GM18502 (cell line): Measurements from ENCODE around the gene HSBP1L1.
"Not testable (repeated sequence)": the region's sequence is repeated elsewhere in the genome, so short reads cannot be mapped to it uniquely, and the experiment has no call there.

ENCODE experiments used
- ATAC-seq: cut with Tn5 transposase; IDR thresholded peaks from one replicate; pipeline ENCODE4 v1.9.1; 2021; ENCODE audit warnings: mild to moderate bottlenecking; ENCODE audit not compliant: unreplicated experiment, poor library complexity

Gene HSBP1L1

DNA sequence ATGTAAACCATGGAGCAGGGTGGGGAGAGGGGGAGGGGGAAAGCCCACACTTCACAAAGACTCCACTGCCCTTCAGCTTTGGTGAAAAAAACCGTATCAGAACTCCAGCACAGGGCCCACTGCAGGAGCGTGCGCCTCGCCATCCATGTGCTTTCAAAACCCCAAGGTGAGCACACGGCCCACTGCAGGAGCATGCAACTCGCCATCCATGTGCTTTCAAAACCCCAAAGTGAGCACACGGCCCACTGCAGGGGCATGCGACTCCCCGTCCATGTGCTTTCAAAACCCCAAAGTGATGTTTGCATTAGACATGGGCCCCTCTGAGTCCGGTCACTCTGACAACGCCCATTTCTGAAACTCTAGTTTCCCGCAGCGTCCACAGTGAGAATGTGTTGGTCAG lies 16.1 kb downstream of the HSBP1L1 start:
- ATAC-seq, result no peak

DNA sequence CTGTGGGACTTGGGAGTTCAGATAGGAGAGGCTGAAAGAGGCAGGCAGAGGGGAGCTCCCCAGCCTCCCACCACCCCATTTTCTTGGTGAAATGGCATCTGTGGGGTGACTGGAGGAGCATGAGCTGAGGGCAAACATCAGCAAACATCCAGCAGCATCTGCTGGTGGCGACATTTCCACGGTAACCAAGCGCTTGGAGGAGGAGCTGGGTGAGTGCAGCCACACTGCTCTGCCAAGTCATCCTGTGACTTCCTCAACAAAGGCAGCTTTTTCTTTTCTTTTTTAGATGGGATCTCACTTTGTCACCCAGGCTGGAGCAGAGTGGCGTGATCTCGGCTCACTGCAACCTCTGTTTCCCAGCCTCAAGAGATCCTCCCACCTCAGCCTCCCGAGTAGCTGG lies 18.3 kb downstream of the HSBP1L1 start:
- ATAC-seq, result no peak

DNA sequence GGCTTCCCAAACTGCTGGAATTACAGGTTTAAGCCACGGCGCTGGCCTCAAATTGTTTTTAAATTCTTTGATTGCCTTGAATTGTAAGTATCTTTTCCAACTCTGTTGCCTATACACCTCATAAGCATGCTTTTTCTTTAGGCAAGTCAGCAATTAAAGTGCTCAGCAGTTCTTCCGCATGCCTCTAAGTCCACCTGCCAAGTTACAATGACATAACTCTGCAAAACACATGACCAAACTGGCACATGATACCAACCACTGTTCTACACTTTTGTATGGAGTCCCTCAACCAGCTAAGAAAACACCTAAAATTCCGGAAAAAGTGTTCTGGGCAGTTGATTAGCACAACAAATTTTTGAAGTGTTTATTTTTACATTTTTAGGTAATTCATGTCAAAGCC lies 18.8 kb downstream of the HSBP1L1 start:
- ATAC-seq, result no peak

DNA sequence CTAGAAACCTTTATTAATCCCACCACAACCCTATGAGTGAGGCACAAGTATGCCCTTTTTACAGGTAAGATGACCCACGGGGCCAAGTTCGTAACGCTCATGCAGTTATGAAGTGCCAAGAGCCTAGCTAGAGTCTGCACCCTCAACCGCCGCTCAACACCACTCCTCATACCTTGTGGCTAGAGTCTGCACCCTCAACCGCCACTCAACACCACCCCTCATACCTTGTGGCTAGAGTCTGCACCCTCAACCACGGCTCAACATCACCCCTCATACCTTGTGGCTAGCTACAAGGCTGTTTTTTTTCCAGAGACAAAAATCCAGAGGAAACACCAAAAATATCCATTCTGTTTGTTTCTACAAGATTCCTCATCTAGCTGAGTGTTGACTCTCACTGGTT lies 19.4 kb downstream of the HSBP1L1 start:
- no peak for ATAC-seq

DNA sequence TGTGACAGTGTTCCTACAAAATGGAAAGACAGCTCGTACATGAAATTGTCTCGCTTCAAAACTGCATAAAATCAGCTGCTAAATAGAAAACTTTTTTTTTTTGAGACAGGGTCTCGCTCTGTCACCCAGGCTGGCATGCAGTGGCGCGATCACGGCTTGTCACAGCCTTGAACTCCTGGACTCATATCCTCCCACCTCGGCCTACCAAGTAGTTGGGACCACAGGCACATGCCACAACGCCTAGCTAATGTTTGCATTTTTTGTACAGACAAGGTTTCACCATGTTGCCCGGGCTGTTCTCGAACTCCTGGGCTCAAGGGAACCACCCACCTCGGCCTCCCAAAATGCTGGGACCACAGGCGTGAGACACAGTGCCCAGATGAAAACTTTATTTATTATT lies 20.7 kb downstream of the HSBP1L1 start:
- ATAC-seq, result no peak

DNA sequence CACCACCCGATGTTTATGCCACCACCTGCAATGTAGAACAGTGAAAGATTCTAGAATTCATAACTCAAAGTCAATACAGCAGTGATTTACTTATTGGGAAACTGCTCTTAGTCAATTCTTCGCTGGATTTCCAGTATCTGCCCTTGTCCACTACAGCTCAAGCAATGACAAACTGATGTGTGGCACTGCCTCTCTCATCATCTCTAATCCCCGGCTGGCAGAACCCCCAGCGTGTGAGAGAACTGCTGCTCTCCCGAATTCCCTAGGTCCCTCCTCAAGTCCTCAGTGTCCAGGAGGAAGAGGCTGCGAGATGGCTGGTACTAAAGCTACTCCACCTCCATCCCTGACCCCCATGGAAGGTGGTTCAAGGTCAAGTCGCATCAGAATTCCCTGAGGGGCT lies 22.3 kb downstream of the HSBP1L1 start:
- no peak for ATAC-seq

GRCh38 chr18:79987566-79987965 lies 23.1 kb downstream of the HSBP1L1 start:
- ATAC-seq, result no peak

DNA sequence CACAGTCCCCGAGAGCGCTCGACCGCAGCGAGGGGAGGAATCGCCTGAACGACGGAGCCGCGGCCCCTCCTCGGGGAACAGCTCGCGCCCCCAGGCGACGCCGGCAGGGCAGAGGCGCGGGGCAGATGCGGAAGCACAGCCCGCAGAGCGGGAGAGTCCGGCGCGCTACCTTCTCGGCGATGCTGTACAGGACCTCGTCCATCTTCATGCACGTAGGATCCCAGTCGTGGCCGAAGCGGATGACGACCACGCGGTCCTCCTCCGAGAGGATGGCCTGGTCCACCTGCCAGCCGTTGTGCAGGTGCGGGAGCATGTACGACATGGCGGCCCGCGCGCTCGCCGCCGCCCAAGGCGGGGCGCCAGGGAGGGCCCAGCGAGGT lies 23.6 kb downstream of the HSBP1L1 start:
- ATAC-seq, result peak; percentile 68

DNA sequence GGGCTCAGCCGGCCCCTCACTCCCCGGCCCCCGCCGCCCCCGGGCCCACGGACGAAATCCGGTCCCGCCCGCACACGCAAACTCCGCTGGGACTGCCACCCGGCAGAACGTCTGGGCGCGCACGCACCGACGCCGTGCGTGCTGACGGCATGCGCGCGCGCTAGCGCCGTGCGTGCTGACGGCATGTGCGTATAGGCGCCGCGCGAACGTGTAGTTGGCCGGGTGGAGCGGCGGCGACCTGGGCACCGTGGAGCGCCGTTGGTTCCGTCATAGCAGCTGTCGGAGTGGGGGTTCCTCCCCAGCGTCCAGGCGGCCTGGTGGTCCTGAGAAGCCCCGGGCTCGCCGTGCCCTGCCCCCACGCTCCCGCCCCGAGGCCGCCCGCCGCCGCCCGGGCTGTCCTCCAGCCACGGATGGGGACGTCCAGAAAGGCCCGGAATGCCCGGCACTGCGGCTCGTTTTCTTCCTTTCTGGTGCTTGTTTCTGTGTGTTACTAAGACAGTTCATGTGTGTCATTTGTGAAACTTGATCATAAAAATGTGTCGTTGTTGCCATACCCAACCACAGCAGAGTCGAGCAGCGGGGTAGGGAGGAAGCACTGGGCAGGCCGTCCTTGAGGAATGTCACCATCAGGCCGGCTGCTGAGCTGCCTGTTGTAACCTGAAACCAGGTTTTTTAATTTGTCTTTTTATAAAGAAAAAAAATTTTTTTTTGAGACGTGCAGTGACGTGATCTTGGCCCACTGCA lies 24.2 kb downstream of the HSBP1L1 start, which contains the start of gene TXNL4A:
TSS of gene TXNL4A (minus strand) at position 113 of the 744 bp plus-strand sequence. CDS start 171 bp downstream, outside the sequence.
- peak; percentile 98 for ATAC-seq

- ATAC-seq, result no peak
These were observed 24.7 kb downstream of the HSBP1L1 start for GRCh38 chr18:79989195-79989497.

- no peak for ATAC-seq
These were observed 27.1 kb downstream of the HSBP1L1 start for GRCh38 chr18:79991494-79991893.

GRCh38 chr18:79999701-80000100 lies 35.3 kb downstream of the HSBP1L1 start:
- not testable (repeated sequence) for ATAC-seq

GRCh38 chr18:80000877-80001276 lies 36.4 kb downstream of the HSBP1L1 start:
- no peak for ATAC-seq

DNA sequence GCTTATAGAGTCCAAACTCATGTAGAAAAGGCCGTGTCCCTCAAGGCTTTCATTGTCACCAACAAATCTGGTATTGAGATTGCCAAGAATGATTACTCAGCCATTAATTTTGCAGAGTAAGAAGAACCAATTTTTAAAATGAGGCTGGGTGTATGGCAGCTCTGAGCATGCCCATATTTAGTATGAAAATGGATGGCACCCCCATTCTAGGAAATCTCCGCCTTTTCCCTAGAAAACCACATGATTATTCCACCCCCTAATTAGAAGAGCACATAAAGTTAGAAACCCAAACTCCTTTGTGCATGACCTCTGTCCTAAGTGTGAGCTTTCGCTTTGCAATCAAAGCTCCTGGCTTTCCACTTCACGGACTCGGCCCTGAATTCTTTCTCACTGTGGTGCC lies 38.0 kb downstream of the HSBP1L1 start:
- no peak for ATAC-seq

- no peak for ATAC-seq
These were observed 40.3 kb downstream of the HSBP1L1 start for GRCh38 chr18:80004600-80005342.

DNA sequence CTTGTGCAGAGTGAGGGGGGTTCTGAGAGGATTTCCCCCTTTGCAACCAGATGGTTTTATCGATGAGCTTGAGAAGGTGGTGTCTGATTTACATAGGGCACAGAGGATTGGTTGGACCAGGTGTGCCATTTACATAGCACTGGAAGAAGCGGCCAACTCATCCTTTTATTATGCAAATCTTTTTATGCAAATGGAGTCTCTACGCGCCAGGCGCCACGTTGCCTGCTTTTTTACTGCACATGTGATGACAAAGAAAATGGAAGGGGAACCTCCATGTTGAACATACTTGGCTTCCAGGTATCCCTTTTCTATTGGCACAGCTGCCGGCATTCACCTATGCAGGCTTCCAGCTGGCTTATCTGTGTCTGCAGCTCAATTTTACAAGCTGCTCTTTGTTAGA lies 42.3 kb downstream of the HSBP1L1 start:
- ATAC-seq, result no peak

- no peak for ATAC-seq
These were observed 45.5 kb downstream of the HSBP1L1 start for GRCh38 chr18:80009661-80010550.

DNA sequence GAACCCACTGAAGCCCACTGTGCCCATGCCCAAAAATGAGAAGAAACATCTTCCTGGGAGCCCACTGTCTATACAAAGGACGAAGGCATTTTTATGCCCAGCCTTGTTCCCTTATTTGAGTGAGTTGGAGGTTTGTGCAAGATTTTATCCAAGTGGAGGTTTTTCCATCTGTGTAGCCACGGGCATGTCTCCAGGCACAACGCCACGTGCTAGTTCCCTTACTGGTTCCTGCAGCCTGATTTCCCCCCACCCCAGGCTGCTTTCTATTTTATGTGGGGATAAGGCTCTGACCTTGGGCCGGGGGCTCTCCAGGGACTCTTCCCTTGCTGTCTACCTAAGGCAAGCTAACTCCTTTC lies 46.1 kb downstream of the HSBP1L1 start:
- ATAC-seq, result no peak

- not testable (repeated sequence) for ATAC-seq
These were observed 47.2 kb downstream of the HSBP1L1 start for GRCh38 chr18:80011496-80012137.

- no peak for ATAC-seq
These were observed 48.3 kb downstream of the HSBP1L1 start for GRCh38 chr18:80012714-80013113.
